MM.1S (cell line): ENCODE measurements around the gene ARHGEF11.

Experiments
- EZH2 ChIP-seq: fragments of 300-600 bp; sonication (generic); optimal IDR thresholded peaks from 2 replicates; pipeline ENCODE3; 2017; ENCODE audit warnings: low read depth, mild to moderate bottlenecking, antibody characterized with exemption, low read length, mixed read lengths
- EZH2phosphoT487 ChIP-seq: fragments of 300-600 bp; sonication (generic); IDR thresholded peaks from 2 replicates; pipeline ENCODE4 v1.6.1; 2018; ENCODE audit warnings: antibody characterized with exemption, low read length
- TF ChIP-seq, protein P1 (sequence below): fragments of 300-600 bp; sonication (generic); IDR thresholded peaks from 2 replicates; pipeline ENCODE4 v1.5.1; 2016; ENCODE audit warnings: antibody characterized with exemption, low read length, mixed read lengths

DNA sequence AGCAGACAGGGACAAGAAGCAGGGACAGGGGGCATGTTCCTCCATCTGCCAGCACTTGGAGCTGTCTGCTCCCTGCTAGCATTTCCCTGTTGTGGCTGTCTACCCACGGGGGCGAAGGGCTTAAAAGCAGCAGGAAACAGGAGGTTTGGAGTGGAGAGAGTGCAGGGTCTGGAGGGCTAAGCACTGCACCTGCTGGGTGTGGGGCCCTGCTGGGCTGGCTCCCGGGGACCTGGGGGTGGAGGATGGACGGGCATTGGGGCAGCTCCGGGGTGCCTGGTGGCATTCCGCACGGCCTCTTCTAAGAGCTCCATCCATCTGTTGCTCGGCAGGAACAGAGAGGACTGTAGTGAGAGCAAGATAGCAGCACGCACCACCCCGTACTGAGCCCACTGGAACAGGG, 103.9 kb downstream of the ARHGEF11 start:
- TF ChIP-seq EZH2phosphoT487: no peak
- TF ChIP-seq EZH2: no peak
- TF ChIP-seq, protein P1, sequence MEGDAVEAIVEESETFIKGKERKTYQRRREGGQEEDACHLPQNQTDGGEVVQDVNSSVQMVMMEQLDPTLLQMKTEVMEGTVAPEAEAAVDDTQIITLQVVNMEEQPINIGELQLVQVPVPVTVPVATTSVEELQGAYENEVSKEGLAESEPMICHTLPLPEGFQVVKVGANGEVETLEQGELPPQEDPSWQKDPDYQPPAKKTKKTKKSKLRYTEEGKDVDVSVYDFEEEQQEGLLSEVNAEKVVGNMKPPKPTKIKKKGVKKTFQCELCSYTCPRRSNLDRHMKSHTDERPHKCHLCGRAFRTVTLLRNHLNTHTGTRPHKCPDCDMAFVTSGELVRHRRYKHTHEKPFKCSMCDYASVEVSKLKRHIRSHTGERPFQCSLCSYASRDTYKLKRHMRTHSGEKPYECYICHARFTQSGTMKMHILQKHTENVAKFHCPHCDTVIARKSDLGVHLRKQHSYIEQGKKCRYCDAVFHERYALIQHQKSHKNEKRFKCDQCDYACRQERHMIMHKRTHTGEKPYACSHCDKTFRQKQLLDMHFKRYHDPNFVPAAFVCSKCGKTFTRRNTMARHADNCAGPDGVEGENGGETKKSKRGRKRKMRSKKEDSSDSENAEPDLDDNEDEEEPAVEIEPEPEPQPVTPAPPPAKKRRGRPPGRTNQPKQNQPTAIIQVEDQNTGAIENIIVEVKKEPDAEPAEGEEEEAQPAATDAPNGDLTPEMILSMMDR: no peak
